Keratinocyte (primary cell): ENCODE data around the gene CBFA2T3. TPM values are rescaled to one million over a fixed set of nuclear protein-coding genes. Genes with fewer than 3 reads are reported as not detected.

ENCODE experiments used
- DNase-seq: peaks from one replicate; pipeline ENCODE4 v3.0.0-alpha.2; 2011; ENCODE audit warnings: low read depth, missing footprints, low spot score
- FAIRE-seq: peaks from 2 replicates; lab custom pipeline; 2011; peaks lifted over from hg19 to GRCh38; lab: Jason Lieb, UNC
- H2AFZ ChIP-seq: 2 replicates; pipeline ENCODE4 v1.6.0; 2012; ENCODE audit warnings: low read length, control low read depth, inconsistent platforms; ENCODE audit not compliant: control insufficient read depth
- H3K27ac ChIP-seq: 2 replicates; pipeline ENCODE4 v1.5.1; 2011; ENCODE audit warnings: low read length; ENCODE audit not compliant: control insufficient read depth, insufficient read depth
- H3K27me3 ChIP-seq: 3 replicates; pipeline ENCODE4 v1.6.0; 2011; ENCODE audit warnings: low read length; ENCODE audit not compliant: control insufficient read depth, insufficient read depth; ENCODE audit errors: extremely low read depth
- H3K36me3 ChIP-seq, 2 experiments: 2 replicates in 1 of 2; 3 replicates in 1 of 2; pipeline ENCODE4 v1.5.1; 2011; ENCODE audit warnings: low read length in 2 of 2, mild to moderate bottlenecking in 1 of 2; ENCODE audit not compliant: control insufficient read depth in 2 of 2, insufficient read depth in 2 of 2; ENCODE audit errors: extremely low read depth in 1 of 2
- H3K4me1 ChIP-seq: 3 replicates; pipeline ENCODE4 v1.5.1; 2011; ENCODE audit warnings: low read length; ENCODE audit not compliant: control insufficient read depth, insufficient read depth; ENCODE audit errors: extremely low read depth
- H3K4me2 ChIP-seq: 3 replicates; pipeline ENCODE4 v1.6.0; 2011; ENCODE audit warnings: low read depth, low read length; ENCODE audit not compliant: control insufficient read depth, insufficient read depth; ENCODE audit errors: extremely low read depth
- H3K4me3 ChIP-seq, 3 experiments: fragments of 200-600 bp in 1 of 3; sonication (generic) in 1 of 3; 2 replicates in 2 of 3; 3 replicates in 1 of 3; pipeline ENCODE4 v1.5.1; 2011 to 2016; ENCODE audit warnings: low read length in 3 of 3, mild to moderate bottlenecking in 3 of 3, control low read depth in 2 of 3, inconsistent platforms in 1 of 3, low read depth in 1 of 3, mixed read lengths in 1 of 3, mixed run types in 1 of 3, moderate library complexity in 1 of 3; ENCODE audit not compliant: control insufficient read depth in 2 of 3, insufficient read depth in 2 of 3; ENCODE audit errors: extremely low read depth in 1 of 3
- H3K79me2 ChIP-seq: 2 replicates; pipeline ENCODE4 v1.6.0; 2012; ENCODE audit warnings: low read length; ENCODE audit not compliant: control insufficient read depth, insufficient read depth
- H3K9ac ChIP-seq: 3 replicates; pipeline ENCODE4 v1.6.0; 2011; ENCODE audit warnings: low read length; ENCODE audit not compliant: control insufficient read depth, insufficient read depth; ENCODE audit errors: extremely low read depth
- H3K9me1 ChIP-seq: 3 replicates; pipeline ENCODE4 v1.6.0; 2011; ENCODE audit warnings: low read length; ENCODE audit not compliant: control insufficient read depth, insufficient read depth; ENCODE audit errors: extremely low read depth
- H3K9me3 ChIP-seq: 2 replicates; pipeline ENCODE4 v1.5.1; 2012; ENCODE audit warnings: low read depth, low read length; ENCODE audit not compliant: control insufficient read depth
- H4K20me1 ChIP-seq: 3 replicates; pipeline ENCODE4 v1.6.0; 2011; ENCODE audit warnings: low read length; ENCODE audit not compliant: control insufficient read depth, insufficient read depth; ENCODE audit errors: extremely low read depth
- CTCF ChIP-seq, 3 experiments: IDR thresholded peaks in 1 of 3; conservative IDR thresholded peaks in 1 of 3; optimal IDR thresholded peaks in 1 of 3; 2 replicates in 2 of 3; 3 replicates in 1 of 3; pipeline versions ENCODE3 to v1.5.1; 2011; ENCODE audit warnings: low read length in 3 of 3, mild to moderate bottlenecking in 3 of 3, moderate library complexity in 2 of 3, control low read depth in 1 of 3, inconsistent platforms in 1 of 3; ENCODE audit not compliant: insufficient read depth in 2 of 3; ENCODE audit errors: extremely low read depth in 1 of 3
- EZH2 ChIP-seq: IDR thresholded peaks from one replicate; pipeline ENCODE4 v1.6.1; 2012; ENCODE audit warnings: inconsistent platforms, mild to moderate bottlenecking, low read length, moderate library complexity
- dilution Hi-C: fragments of 300-500 bp; cut with MboI; formaldehyde crosslinking; loops from one replicate; pipeline ENCODE4 v1.7.0; 2020; ENCODE audit warnings: low sequenced_read_pairs; ENCODE audit not compliant: extremely low pct_ligation_motif_present
- polyA plus RNA-seq, 5 experiments: library from polyadenylated mRNA; depleted of rRNA in 3 of 5; stranded (reverse) in 3 of 5; stranded (forward) in 1 of 5; unstranded in 1 of 5; fragments of >200 nt; gene quantifications; 1 replicate in 1 of 5; 2 replicates in 3 of 5; 3 replicates in 1 of 5; pipeline versions ENCODE4 v1.2.1 to v1.2.3, GENCODE V29; 2011 to 2012; ENCODE audit warnings: missing spikeins in 2 of 5, low read depth in 1 of 5, low replicate concordance in 1 of 5

CBFA2T3 gene
- polyA plus RNA-seq, 1 donor (not counting 4 experiments of a cell fraction or from before 2014, with no cell fraction given): 0.08 TPM

- TF ChIP-seq CTCF (optimal IDR thresholded peaks at IDR 0.05 in 1 of 3, IDR thresholded peaks at IDR 0.05 in 1 of 3, conservative IDR thresholded peaks at IDR 0.05 in 1 of 3; ENCODE audit: extremely low read depth in 1 of 3, insufficient read depth in 2 of 3, low read length in 3 of 3) (no peak), EZH2 (no peak)
- Histone ChIP-seq H3K27me3 (peaks cover 6% of the 10 kb centered on the region), H3K36me3 (no peaks in the 10 kb centered on the region)
These were observed 43.3 kb upstream of the CBFA2T3 start for GRCh38 chr16:89020068-89020924.

GRCh38 chr16:89019511-89019910 is 42.5 kb upstream of the CBFA2T3 start:
- no peak for FAIRE-seq
- Histone ChIP-seq H3K9me1 (no peaks in the 10 kb centered on the region), H3K79me2 (no peaks in the 10 kb centered on the region), H2AFZ (no peak overlapping the region), H3K9me3 (peaks cover 8% of the 10 kb centered on the region), H3K4me2 (no peak overlapping the region), H3K27ac (no peak overlapping the region), H3K4me1 (no peaks in the 10 kb centered on the region), H3K27me3 (peaks cover 6% of the 10 kb centered on the region), H3K9ac (no peak overlapping the region), H4K20me1 (no peaks in the 10 kb centered on the region), H3K36me3 (no peaks in the 10 kb centered on the region), H3K4me3 (no peak overlapping the region)
- DNase-seq: no peak
- TF ChIP-seq CTCF (optimal IDR thresholded peaks at IDR 0.05 in 1 of 3, IDR thresholded peaks at IDR 0.05 in 1 of 3, conservative IDR thresholded peaks at IDR 0.05 in 1 of 3; ENCODE audit: extremely low read depth in 1 of 3, insufficient read depth in 2 of 3, low read length in 3 of 3) (no peak), EZH2 (no peak)
- dilution Hi-C loops: no loop called here

More at GRCh38 chr16:89020068-89020924, 43.3 kb upstream of the CBFA2T3 start:
- FAIRE-seq (no peak), DNase-seq (no peak)
- no peak overlapping the region for H3K9ac ChIP-seq
- no peak overlapping the region for H3K4me2 ChIP-seq
- dilution Hi-C loops: no loop called here
- H3K4me1 ChIP-seq: no peaks in the 10 kb centered on the region
- H2AFZ ChIP-seq: no peak overlapping the region
- no peak overlapping the region for H3K4me3 ChIP-seq
- H3K9me1 ChIP-seq: no peaks in the 10 kb centered on the region
- no peak overlapping the region for H3K27ac ChIP-seq
- no peaks in the 10 kb centered on the region for H4K20me1 ChIP-seq
- H3K9me3 ChIP-seq: peaks cover 8% of the 10 kb centered on the region
- H3K79me2 ChIP-seq: no peaks in the 10 kb centered on the region
